Measurements from ENCODE around the gene FAM222A.

FAM222A gene

DNA sequence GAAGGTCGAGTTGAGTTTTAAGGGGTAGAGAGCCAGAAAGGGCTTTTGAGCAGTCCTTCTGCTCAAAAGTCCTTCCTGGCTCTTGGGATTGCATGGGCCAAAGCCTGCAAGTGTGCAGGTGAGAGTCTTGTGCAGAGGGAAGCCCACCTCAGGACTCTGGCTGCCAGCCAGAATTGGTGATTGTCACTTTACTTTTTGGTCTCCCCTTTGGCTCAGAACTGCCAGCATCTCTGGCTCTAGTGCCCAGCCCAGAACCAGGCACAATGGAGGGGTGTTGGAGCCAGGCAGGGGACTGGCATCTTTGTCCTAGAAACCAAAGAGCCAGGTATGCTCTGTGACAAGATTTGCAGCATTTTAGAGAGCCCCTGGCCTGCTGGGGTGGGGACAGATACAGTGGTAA lies 23.5 kb downstream of the FAM222A start:
- DNase-seq (ENCODE audit: low read depth in 2 of 3, low spot score in 1 of 3): no peak

DNA sequence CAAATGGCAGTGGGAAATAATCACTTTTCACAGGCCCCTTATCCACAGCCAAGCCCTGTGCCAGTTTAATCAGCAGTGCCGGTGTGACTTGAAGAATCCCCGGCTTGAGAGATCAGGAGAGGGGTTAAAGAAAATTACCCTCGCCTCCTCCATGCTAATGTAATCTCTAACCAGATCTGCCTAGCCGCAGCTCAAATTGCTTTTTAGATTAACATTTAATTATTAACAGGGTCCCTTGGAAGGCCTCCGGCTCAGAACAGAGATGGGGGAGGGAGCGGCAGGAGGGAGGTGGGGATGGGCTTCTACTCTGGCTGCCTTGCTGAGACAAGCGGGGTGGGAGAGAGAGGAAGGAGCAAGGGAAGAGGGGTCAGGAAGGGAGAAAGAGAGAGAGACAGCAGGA lies 24.0 kb downstream of the FAM222A start:
- no peak for DNase-seq (ENCODE audit: low read depth in 2 of 3, low spot score in 1 of 3)

DNA sequence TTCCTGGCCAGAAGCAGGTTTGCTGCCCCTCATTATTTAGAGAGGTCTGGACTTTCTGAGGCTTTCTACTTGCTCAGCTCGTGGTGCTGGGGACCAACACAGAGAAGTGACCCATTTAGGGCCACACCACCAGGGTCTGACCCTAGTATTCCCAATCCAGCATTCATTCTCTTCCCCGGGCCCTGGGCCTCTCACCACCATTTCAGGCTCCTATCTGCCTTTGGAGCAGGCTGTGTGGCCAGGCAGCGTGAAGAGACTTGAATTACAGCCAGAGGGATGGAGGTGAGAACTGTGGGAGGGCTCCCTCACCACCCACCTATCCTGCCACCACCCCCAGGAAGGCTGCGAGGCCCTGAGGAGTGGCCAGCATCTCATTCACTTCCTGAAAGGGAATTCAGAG lies 24.6 kb downstream of the FAM222A start:
- no peak for DNase-seq (ENCODE audit: low read depth in 2 of 3, low spot score in 1 of 3)

DNA sequence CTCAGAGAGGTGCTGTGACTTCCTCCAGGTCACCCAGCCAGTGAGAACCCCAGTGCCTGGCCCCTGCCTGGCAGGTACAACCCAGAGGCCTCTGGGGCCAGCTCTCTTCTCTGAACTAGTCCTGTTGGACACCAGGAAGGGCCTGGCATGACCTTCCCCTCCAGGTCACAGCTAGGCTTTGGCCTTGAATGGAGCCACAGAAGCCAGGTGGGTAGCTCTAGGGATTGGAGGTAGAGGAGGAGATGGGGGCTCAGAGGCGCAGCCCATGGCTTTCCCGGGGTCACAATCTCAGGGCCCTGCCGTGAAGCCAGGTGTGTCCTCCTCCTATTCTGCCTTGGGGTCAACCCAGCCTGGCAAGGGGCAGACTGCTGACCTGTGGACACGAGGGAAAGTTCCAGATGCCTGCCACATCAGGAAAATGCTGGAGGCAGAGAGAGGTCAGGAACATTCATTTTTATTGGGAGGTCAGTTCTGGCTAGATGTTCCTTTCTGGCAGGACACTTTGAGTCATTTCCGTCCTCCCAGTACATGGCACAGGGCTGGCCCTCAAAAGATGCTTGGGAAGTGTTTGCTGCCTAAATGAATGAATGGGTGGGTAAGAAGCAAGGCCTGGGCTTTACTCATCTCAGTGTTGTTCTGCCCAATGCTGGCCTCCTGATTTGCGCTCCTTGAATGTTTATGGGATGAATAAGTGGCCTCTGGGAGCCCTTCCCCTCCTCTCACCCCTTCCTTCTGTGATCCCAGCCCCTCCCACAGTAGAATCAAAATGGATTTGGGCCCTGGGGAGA lies 25.4 kb downstream of the FAM222A start:
- no peak for DNase-seq (ENCODE audit: low read depth in 2 of 3, low spot score in 1 of 3)

DNA sequence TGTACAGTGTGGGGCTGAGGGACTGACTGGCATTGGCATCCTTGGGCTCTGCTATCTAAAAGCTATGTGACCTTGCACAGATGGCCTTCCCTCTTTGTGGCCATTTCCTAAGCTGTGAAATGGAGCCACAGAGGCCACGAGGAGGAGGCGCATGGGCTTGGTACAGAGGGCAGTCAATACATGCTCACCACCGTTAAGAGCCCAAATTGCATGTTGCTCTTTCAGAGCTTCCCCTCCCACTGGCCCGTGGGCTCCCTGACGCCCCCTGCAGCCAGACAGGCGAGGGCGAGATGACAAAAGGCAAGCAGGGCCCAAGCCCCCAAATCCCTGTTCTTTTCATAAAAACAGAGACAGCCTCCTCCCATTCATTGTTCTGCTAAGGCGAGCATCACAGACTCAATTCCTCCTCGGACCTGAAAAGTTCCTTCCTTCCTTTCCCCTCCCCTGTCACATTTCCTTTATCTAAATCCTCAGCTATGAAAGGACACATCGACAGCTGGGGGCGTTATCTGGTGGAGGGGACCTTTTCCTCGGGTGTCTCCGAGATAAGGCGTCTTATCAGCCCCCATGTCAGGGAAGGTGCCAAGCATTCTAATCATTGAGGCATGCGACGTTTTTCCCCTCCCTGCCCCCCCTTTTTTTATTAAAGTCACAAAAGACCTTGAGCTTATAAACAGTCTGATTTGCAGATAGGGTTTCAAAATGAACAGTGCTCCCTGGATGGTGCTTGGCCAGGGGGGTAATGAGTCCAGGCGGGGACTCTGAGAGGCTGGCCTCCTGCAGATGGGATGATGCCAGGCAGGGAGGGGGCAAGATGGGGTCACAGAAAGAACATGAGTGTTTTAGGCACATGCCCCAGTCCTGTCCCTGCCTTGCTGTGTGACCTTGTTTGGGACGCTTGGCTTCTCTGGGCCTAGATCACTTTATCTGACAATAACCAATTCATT lies 26.4 kb downstream of the FAM222A start:
- no peak for DNase-seq (ENCODE audit: low read depth in 2 of 3, low spot score in 1 of 3)

DNA sequence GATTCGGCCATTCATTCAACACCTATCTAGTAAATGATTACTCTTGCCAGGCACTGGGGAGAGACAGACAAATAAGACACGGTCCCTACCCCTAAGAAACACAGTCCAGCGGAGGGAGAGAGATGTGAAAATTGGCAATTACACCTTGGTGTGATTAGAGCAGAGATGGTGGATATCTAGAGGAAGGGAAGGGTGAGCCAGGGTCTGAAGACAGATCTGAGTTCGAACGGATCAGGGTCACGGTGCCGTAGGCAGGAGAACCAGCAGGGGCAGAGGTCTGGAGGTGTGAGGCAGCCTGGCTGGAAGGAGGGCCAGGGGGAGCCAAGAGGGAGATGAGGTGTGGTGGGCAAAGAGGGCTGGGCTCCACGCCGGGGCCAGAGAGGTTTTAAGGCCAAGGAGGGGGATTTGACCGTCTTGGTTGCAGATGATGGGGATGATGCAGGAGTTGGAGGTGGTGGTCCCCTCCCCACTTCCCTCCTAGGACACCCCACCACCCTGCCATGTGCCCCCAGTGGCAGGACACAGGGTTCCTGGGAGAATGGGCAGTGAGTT lies 27.1 kb downstream of the FAM222A start:
- no peak for DNase-seq (ENCODE audit: low read depth in 2 of 3, low spot score in 1 of 3)

DNA sequence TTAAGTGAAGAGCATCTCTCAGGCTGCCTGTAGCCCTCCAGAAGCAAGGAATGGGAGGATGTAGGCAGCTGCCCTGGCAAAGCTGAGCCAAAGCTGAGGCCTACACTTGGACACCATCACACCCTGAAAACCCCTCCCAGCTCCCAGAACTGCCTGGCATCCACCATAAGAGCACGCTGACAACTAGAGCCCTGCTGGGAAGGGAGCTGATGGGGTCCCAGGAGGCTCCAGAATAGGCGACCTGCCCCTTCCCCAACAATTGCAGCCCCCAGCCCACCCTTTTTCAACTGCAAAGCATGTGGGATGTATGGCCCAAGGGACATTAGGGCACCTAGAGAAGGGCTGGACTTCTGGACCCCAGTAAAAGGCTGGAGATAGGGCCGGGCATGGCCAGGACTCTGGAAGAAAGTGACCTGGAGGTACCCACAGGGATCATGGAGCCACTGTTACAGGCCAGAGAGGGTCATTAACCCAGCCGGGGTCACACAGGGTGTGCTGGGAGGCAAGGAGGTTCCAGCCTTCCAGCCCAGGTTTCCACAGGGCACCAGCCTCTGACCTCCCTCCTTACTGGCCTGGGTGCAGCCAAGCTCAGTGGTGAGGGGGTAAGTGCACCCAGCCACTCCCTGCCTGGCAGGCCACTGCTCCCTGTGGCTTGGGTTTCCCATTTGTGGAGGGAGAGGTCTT lies 27.8 kb downstream of the FAM222A start:
- DNase-seq (ENCODE audit: low read depth in 2 of 3, low spot score in 1 of 3): no peak

DNA sequence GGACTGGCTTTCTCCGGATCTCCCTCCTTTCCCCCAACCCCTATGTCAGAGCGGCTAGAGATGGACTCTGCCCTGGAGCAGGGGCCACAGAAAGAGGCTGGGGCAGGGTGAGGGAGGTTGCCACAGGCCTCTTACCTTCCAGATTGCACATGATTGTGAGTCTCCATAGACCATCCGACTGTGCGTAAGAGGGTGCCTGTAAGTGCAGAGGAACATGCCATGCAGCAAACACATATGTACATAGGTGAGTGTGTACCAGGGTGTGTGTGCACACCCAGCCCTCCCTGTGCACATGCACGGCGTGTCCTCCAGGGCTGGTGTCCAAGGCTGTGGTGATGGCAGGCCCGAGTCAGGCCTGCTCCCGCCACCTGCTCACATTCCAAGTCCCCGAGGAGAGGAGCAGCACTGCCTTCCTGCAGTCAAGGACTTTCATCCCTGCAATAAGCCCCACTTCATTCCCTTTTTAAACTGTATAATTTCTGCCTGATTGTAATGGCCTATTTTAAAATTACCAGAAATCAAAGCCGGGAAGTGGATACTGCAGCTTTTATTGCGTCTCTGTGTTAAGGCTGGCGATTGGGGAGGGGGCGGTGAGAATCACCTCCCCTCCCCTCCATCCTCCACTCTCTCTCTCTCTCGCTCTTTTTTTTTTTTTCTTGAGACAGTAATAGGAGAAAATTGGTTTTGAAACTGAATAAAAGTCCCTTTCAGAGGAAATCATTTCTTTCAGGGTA lies 28.5 kb downstream of the FAM222A start:
- no peak for DNase-seq (ENCODE audit: low read depth in 2 of 3, low spot score in 1 of 3)

DNA sequence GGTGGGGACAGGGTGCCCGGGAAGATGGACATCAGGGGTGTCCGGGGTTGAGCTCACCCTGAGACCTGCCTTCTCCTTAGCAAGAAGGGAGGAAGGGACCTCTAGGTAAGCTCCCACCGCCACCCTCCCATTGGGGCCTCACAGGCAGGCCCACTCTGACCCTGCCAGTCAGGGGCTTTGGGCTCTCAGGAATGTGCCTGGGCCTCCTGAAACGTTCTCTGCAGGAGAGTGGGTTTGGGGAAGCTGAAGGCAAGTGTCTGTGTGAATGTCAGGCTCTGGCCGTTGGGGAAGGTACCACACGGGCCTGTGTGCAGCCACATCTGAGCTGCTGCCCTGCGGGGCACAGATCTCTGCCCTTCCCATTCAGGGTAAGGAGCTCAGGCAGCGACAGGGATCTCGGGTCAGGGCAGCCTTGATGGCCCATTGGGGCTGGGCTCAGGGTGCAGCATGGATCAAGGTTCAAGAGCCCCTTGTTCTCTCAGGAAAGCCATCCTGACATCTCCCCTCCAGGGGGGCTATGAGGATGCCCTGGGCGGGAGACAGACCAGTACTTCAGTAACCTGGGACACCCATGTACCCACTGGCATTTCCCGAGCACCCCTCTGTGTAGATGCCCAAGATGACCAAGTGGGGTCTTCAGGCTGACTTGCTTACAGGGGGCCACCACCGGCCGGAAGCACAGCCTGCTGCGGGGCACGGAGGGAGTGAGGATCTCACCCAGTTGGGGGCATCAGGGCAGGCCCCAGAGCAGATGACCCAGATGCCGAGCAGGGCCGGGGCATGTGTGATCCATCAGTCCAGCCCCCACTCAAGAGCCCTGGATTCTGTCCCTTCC lies 29.7 kb downstream of the FAM222A start:
- DNase-seq (ENCODE audit: low read depth in 2 of 3, low spot score in 1 of 3): no peak

DNA sequence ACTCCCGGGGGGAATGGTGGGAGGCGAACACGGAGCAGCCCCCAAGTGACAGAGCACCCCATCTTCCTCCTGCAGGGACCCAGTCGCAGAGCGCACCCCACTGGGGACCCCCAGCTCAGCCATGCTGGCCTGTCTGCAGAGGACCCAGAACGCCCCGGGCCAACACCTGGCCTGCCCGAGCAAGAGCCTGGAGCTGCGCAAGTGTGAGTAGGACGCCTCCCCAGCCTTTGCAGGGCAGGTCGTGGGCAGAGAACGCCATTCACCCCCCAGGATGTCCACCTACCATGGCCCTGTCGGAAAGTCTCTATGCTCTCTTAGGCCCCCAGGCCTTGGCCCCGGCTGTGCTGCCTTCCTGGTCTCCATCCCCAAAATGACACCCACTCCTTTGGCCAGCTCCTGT lies 30.4 kb downstream of the FAM222A start:
- DNase-seq (ENCODE audit: low read depth in 2 of 3, low spot score in 1 of 3): no peak

DNA sequence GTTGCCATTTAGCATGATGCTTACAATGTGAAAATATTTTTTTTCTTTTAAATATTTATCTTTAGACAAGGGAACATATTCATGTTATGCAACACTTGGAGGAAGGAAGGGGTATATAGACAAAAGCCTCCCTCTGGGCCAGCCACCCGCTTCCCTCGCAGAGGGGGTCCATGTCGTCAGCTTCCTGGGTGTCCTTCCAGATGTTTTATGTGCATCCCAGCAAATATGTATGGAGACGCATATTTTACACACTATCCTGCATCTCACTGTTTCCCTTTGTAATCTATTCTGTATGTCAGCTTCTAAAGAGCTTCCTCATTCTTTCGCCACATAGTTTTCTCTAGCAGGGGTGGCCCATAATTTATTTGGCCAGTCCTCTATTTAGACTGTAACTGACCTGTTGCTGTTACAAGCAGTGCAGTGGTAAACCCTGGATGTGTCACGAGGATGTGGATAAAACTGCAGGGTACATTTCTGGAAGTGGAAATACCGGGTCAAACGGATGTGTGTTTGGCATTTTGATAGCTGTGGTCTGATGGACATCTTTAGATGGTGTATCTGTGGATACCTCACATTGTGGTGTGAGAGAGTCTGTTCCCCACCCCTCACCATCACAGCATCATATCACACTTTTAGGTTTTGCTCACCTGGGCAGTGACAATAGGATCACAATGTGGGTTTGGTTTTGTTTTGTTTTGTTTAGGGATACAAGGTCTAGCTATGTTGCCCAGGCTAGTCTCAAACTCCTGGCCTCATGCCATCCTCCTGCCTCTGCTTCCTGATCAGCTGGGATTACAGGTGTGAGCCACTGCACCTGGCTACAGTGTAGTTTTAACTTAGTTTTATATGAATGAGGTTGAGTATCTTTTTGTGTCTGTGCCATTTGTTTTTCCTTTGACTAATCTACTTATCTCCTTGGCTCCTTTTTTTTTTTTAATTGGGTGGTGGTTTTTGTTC lies 31.6 kb downstream of the FAM222A start:
- no peak for DNase-seq (ENCODE audit: low read depth in 2 of 3, low spot score in 1 of 3)

DNA sequence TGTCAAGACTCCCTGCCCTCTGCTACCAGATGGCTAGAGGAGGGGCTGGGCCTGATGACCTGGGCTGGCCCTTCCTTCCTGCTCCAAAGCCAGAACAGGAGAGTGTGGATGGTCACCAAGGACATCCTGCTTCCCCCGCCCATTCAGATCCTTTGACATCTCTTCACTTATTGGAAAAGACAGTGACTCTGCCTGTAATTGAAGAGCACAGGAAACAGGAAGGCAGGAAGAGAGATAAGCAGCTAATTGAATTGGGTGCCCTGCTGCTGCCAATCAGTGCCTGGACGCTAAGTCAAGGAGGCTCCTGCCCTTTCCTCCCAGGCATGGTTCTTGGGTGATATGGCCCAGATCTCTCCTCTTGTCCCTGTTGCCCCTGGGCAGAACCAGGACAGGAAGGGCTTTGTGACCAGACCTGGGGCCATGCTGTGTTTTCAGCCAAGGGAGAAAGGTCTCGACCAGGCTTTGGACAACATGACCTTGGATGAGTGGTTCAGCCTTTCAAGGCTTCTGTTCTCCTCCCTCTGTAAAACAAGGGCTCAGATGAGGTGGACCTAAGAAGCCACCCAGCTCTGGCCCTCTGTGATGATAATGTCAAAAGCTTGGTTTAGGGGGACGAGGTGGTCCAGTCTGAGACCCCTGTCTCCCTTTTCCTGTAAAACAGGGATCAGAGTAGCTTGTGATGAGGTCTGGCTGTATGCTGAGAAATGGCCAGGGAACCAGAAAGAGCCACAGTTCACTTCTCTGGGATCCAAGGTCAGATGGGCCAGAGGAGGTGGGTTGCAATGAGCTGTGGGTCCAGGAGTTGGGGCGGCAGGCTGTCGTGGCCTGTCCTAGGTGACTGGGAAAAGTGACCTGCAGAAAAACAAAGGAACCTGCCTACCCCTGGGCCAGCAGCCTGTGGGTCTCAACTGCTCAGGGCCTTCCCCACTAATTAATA lies 38.8 kb downstream of the FAM222A start:
- no peak for DNase-seq (ENCODE audit: low read depth in 2 of 3, low spot score in 1 of 3)

DNA sequence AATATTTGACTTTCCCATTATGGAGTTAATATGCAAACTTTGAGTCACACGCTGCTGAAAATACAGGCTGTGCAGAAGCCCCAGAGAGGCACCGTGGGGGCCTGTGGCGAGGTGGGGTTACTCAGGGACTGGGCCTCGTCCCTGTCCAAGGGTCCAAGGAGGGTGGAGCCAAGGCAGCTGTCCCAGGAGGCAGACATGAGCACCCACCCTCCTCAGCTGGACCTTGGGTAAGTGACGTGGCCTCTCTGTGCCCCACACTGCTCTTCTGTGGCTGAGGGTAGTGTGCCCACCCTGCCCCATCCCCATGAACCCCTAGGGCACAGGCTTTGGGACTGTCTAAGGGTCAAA lies 39.4 kb downstream of the FAM222A start:
- no peak for DNase-seq (ENCODE audit: low read depth in 2 of 3, low spot score in 1 of 3)

DNA sequence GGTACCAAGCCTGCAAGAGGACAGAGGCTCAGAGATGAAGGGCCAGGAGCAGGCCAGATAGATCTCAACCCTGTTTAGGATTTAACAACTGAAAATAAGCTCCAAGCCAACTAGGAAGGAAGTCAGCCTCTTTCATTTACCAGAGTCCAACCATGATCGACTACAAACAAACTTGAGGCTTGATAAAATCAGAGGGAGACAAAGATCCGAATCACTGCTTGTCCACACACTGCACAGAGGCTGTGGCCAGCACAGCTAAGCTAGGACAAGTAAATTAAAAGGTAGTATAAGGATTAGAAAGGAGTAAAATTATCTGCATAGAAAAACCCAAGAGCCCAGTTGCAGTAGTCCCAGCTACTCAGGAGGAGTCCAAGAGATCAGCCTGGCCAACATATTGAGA lies 40.3 kb downstream of the FAM222A start:
- no peak for DNase-seq (ENCODE audit: low read depth in 2 of 3, low spot score in 1 of 3)

DNA sequence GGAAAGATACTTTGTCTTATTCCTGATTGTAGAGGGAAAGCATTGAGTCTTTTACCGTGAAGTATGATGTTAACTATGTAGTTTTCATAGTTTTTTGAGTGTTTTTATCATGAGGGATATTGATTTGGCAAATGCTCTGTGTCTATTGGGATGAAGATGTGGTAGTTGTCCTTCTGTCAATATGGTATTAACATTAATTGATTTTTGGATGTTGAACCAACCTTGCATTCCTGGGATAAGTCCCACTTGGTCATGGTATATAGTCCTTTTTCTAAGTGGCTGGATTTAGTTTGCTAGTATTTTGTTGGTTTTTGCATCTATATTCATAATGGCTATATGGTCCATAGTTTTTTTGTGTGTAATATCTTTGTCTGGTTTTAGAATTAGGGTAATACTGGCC lies 42.8 kb downstream of the FAM222A start:
- DNase-seq (ENCODE audit: low read depth in 2 of 3, low spot score in 1 of 3): no peak

DNA sequence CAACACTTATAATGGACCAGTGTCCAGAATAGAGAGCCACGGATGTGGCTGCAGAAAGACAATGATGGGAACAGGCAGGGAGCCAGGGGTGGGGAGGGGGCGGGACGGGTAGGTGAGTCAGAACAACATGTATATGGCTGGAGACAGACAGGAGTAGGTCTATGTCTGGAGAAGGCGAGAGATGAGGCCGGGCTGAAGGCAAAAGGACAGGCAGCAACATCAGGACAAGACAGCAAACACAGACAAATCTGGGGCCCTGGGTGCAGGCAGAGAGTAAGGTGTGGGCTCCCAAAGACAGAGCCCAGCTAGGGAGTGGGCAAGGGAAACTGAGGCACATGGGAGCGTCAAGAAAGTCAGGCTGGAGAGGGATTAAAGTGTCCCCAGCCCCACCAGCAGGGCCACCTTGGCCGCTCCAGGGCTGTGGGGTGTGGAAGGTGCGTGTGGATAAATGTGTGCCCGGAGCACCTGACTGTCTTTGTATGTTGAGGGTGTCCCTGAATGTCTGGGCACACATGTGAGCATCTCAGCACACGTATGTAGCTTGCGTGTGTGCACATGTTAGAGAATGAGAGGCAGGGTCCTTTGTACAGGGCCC lies 44.1 kb downstream of the FAM222A start:
- no peak for DNase-seq (ENCODE audit: low read depth in 2 of 3, low spot score in 1 of 3)

All from stimulated activated CD4-positive, alpha-beta T cell treated with anti-CD3 and anti-CD28 coated beads, Interleukin-12 subunit alpha, Interleukin-12 subunit beta, amount 100 ng/mL, for 48 hours (primary cell).